NK-92 treated with Interleukin-12 subunit alpha and Interleukin-12 subunit beta, amount 100 ng/mL, for 24 hours (cell line): Measurements from ENCODE around the gene SPDYE2.
"Not testable (repeated sequence)": the region's sequence is repeated elsewhere in the genome, so short reads cannot be mapped to it uniquely, and the experiment has no call there.

Experiments
- DNase-seq: peaks from one replicate; lab custom pipeline; 2025; lab: John Stamatoyannopoulos, UW

Gene SPDYE2

DNA sequence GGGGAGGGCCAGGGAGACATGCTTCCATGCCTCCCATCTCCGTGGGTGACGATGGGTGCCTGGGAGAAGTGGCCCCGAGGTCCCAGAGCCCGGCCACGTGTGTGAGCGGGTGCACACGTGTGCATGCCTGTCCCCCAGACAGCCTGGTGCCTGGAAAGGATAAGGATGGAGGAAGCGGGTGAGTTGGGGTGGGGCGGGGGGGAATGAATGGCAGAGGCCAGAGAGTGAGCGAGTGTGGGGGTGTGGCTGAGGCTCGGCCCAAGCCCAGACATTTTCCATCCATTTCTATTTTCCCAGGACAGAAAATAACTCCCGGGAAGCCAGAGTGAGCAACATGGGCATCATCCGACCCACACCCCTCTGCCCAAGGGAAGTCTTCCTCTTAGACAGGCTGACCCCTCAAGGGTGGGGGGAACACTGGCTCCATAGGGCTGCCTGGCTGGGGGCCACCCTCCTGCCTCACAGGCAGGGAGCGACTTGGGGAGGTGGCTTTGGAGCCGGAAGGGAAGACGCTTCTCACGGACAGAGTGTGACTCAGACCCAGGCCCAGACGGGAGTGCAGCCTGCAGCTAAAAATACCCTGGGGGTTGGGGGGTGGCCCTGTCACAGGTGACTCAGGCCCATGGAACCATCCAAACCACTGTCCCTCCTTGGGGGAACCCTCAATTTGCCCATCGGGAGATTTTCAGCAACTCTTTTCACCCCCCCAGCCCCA, 53.6 kb downstream of the SPDYE2 start:
- not testable (repeated sequence) for DNase-seq

DNA sequence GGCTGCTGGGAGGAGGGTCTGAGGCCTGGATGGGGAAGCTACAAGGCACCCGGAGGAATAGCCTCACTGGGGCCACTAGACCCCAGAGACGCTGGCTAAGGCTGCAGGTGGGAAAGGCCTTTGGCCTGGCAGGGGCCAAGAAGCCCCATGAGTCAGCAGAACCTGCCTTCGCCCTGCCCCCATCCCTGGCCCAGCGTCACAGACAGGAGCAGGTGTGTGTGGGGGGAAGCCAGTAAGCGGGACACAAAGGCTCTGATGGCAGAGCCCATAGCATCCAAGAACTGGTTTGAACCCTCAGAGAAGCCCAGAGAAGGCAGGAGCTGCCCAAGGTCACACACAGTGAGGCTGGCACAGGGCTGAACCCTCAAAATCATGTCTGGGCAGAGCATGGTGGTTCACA, 55.8 kb downstream of the SPDYE2 start:
- DNase-seq, result not testable (repeated sequence)

DNA sequence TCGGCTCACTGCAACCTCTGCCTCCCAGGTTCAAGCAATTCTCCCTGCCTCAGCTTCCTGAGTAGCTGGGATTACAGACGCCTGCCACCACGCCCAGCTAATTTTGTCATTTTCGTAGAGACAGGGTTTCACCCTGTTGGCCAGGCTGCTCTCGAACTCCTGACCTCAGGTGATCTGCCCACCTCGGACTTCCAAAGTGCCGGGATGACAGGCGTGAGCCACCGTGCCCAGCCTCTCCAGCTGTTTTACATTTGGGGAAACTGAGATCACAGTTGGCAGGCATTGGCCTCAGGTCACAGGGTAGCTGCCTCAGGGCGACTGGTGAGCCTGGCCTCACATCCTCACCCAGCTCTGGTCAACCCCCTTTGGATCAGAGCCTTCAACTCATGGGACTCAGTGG, 58.7 kb downstream of the SPDYE2 start:
- not testable (repeated sequence) for DNase-seq

DNA sequence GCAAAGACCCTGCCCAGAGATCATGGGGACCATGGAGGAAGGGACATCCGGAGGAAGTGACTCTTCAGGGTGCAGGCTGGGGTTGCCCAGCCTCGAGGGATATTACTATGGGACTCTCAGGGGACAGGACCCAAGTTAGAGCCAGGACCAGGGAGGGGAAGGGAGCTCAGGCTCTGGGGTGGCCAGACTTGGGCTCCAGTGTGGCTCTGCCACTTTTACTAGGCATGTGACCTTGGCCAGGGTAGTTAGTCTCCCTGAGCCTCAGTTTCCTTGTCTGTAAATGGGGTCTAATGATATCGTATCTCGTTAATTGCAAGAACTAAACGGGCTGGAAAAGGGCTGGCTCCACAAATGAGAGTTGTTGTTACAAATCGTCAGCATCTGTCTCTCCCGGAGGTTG, 59.4 kb downstream of the SPDYE2 start:
- DNase-seq, result not testable (repeated sequence)

DNA sequence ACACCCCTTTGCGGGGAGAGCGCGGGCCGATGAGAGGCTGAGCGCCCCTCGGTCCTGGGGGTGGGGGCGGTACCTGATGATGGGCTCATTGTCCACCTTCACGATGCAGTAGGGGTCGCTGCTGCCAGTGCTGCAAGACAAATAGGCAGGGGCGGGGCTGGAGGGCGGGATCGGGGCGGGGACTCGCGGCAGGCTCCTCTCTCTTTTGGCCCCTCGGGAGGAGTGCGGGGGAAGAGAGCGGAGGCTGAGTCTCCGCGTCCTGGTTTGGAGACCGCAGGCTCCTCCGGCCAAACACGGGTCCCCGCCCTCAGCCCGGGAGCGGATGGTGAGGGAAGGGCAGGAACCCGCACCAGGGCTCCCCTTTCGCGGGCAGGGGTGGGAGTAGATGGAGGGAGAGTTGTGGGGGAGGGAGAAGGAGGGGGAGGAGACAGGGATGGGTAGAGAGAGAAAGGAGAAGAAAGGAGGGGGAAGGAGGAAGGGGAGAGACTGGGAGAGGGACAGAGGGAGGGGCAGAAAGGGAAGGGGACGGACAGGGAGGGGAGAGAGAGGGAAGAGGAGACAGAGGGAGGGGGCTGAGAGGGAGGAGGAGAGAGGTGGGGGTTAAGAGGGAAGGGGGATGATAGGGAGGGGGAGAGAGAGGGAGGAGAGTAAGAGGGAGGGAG, 60.1 kb downstream of the SPDYE2 start:
- DNase-seq, result not testable (repeated sequence)

DNA sequence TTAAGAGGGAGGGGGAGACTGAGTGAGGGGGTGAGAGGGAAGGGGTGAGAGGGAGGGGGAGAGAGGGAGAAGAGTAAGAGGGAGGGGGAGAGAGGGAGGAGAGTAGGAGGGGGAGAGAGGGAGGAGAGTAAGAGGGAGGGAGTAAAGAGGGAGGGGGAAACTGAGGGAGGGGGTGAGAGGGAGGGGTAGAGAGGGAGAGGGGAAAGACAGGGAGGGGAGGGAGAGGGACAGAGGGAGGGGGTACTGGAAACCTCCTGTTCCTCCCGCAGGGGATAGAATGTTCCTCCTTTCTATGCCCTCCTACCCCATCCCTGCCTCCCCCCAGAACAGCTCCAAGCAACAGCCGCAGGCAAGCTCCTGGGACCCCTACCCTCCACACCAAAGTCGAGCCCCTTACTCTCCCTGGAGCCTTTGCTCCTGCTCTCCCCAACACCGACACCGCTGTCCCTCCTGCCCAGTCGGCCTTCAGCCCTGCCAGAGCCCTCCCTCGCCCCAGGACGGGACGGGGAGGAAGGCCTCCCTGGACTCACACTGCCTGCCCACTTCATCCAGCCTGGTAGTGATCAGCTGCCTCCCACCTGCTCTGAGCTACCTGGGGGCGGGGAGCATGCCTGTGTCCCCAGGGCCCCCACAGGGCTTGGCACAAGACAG, 60.8 kb downstream of the SPDYE2 start:
- not testable (repeated sequence) for DNase-seq
